ENCODE results near the gene ZCCHC24.

Gene ZCCHC24

GRCh38 chr10:79409726-79410085 is 35.7 kb downstream of the ZCCHC24 start:
- no peak for DNase-seq

GRCh38 chr10:79409038-79409725 is 36.2 kb downstream of the ZCCHC24 start:
- DNase-seq: no peak

- DNase-seq: no peak
These were observed 37.3 kb downstream of the ZCCHC24 start for GRCh38 chr10:79407811-79408795.

GRCh38 chr10:79407423-79407796 is 38.0 kb downstream of the ZCCHC24 start:
- DNase-seq: no peak

GRCh38 chr10:79406683-79407422 is 38.6 kb downstream of the ZCCHC24 start:
- DNase-seq: no peak

- DNase-seq: no peak
These were observed 39.4 kb downstream of the ZCCHC24 start for GRCh38 chr10:79405995-79406515.

- DNase-seq: no peak
These were observed 40.0 kb downstream of the ZCCHC24 start for GRCh38 chr10:79405221-79405994.

- no peak for DNase-seq
These were observed 40.7 kb downstream of the ZCCHC24 start for GRCh38 chr10:79404690-79405131.

- no peak for DNase-seq
These were observed 41.2 kb downstream of the ZCCHC24 start for GRCh38 chr10:79404231-79404609.

GRCh38 chr10:79403441-79404230 is 41.8 kb downstream of the ZCCHC24 start:
- no peak for DNase-seq

GRCh38 chr10:79402951-79403350 is 42.5 kb downstream of the ZCCHC24 start:
- DNase-seq: no peak

- DNase-seq: no peak
These were observed 42.8 kb downstream of the ZCCHC24 start for GRCh38 chr10:79402625-79402946.

GRCh38 chr10:79401015-79401921 is 44.2 kb downstream of the ZCCHC24 start:
- DNase-seq: no peak

GRCh38 chr10:79400146-79401004 is 45.0 kb downstream of the ZCCHC24 start:
- DNase-seq: no peak

- no peak for DNase-seq
These were observed 46.1 kb downstream of the ZCCHC24 start for GRCh38 chr10:79399223-79399831.

GRCh38 chr10:79398642-79399041 is 46.8 kb downstream of the ZCCHC24 start:
- DNase-seq: no peak

GRCh38 chr10:79397575-79398303 is 47.7 kb downstream of the ZCCHC24 start:
- DNase-seq: no peak

GRCh38 chr10:79397051-79397450 is 48.4 kb downstream of the ZCCHC24 start:
- DNase-seq: no peak
